ENCODE results near the gene NMU.
"Not testable (repeated sequence)": the region's sequence is repeated elsewhere in the genome, so short reads cannot be mapped to it uniquely, and the experiment has no call there.

NMU gene

GRCh38 chr4:55624063-55624462 is 12.0 kb downstream of the NMU start:
- not testable (repeated sequence) for DNase-seq (ENCODE audit: low read depth)

DNA sequence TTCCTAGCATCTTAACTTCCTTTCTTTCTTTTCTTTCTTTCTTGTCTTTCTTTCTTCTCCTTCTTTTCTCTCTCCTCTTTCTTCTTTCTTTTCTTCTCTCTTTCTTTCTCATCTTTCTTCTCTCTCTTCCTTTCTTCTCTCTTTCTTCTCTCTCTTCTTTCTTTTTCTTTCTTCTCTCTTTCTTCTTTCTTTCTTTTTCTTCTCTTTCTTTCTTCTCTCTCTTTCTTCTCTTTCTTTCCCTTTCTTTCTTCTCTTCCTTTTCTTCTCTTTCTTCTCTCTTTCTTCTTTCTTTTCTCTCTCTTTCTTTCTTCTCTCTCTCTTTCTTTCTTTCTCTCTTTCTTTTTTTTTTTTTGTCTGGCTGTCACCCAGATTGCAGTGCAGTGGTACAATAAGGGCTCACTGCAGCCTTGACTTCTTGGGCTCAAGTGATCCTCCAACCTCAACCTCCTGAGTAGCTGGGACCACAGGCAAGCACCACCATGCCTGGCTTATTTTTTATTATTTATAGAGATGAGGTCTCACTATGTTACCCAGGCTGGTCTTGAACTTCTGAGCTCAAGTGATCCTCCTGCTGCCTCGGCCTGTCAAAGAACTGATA is 17.5 kb downstream of the NMU start:
- DNase-seq (ENCODE audit: low read depth) = no peak

DNA sequence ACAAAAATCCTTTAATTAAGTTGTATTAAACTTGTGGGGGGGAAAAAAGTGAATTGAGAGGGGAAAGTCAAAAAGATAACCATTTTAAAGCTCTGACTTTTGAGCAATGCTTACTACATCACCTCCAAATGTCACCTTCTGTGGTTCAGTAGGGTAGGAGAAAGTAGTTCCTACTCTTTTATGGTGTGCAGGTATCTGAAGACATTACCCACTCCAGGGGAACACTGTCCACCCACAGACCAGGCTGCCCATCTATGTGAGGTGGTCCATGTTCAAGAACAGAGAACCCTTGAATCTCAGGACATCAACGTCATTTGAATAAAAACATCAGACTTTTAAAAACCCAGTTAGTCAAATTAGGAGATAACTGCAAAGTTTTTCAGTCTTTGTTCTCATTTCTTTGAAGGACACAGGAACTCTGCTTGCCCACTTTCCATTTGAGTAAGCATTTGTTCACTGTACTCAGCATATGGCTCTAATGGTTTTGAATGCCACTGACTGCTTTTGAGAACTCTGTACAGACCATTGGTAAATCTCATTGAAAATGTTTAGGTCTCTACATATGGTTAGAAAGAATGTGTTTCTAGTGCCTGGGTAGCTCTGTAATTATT is 18.4 kb downstream of the NMU start:
- no peak for DNase-seq (ENCODE audit: low read depth)

DNA sequence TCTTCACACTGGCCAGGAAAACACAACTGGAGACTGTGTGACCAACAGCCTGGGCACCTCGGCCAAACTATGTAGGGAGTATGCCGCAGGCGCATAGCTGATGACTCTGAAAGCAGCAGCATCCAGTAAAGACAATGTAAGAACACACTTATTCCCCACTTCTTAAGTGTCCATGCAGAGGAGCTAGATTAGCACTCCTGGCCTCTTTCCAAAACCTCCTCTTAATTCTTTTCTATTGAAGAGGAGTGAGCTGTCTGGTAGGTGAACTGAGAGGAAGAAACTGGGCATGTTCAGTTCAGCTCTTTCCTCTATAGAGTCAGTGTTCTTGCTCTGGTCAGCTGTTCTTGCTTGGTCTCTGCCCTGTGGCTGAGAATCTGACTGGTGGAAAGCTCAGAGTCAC is 21.1 kb downstream of the NMU start:
- no peak for DNase-seq (ENCODE audit: low read depth)

DNA sequence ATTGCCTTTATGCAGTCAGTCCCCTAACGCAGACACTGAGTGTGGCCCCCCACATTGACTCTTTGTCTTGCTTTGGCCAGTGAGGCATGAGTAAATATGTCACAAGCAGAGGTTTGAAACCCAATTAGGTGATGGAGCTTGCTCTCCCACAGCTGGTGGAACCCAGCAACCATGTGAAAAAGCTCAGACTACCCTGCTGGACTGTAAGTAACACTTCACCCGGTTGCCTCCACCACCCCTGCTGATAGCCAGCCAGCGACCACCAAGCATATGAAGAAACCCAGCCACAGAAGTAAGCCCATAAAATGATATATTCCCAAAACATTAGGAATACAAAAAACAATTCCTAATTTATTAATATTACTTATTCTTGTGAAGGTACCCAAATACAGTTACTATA is 22.5 kb downstream of the NMU start:
- DNase-seq (ENCODE audit: low read depth) = no peak

DNA sequence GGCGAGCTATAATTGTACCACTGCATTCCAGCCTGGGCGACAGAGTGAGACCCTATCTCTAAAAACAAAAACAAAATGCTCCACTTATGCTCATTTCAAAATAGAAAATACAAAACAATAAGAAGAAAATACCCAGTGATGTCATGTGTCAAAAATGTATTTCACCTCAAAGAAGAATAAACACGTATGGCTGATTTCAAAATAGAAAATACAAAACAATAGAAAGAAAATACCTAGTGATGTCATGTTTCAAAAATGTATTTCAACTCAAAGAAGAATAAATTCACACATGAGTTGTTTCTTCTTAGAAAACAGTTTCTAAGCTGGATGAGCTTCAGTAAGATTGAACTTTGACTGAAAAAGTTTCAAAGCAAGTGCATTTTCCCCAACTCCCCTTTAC is 23.8 kb downstream of the NMU start:
- DNase-seq (ENCODE audit: low read depth) = no peak

GRCh38 chr4:55611358-55612059 is 24.6 kb downstream of the NMU start:
- DNase-seq (ENCODE audit: low read depth) = peak; percentile 7

GRCh38 chr4:55610381-55610780 is 25.7 kb downstream of the NMU start:
- DNase-seq (ENCODE audit: low read depth) = no peak

DNA sequence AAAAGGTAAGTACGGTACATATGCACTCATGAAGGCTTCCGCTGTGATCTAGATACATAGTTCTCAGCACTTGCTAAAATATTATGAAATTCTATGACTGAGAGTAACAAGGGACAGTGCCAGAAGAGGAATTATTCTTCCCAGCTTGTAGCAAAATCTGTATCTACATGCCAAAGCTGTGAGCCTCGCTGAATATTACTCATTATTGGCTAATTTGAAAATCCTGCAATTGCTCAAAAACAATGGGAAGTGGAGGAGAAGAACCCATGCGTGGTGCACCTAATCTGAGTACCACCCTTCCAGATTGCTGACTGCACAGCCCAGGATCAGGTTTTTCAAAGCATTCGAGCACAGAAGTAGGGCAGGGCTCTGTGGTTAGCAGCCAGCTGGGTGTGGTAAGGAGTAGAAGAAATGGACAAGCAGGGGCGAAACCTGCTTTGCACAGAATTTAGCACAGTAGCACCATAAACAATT is 26.7 kb downstream of the NMU start:
- DNase-seq (ENCODE audit: low read depth) = peak; percentile 13

DNA sequence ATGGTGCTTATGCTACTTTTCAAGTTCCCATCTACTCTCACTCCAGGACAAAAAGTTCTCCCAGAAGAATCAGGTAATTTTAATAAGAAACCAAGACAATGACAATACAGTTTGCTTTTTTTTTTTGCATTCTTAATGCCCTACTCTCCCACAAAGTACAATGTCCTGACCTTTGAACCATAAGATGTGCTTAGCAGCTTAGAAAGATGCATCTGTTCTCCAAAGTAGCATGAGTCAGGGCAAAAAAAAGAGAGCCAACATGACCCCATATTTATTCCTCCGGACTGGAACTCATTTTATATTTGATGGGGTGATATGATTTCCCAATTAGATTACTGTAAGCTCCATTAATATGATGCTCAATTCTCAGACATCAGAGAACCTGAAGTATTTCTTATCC is 27.5 kb downstream of the NMU start:
- DNase-seq (ENCODE audit: low read depth) = no peak

GRCh38 chr4:55604996-55605395 is 31.1 kb downstream of the NMU start:
- no peak for DNase-seq (ENCODE audit: low read depth)

- DNase-seq (ENCODE audit: low read depth) = no peak
Measured at GRCh38 chr4:55600640-55601039, 35.5 kb downstream of the NMU start.

- DNase-seq (ENCODE audit: low read depth) = no peak
Measured at GRCh38 chr4:55598641-55599040, 37.5 kb downstream of the NMU start.

- no peak for DNase-seq (ENCODE audit: low read depth)
Measured at GRCh38 chr4:55592014-55592413, 44.1 kb downstream of the NMU start, which contains the start of gene PDCL2. Gene PDCL2, minus strand, starts transcription at chr4:55592245. Its CDS starts 136 bp downstream, at chr4:55592109.

- DNase-seq (ENCODE audit: low read depth) = no peak
Measured at GRCh38 chr4:55588160-55588559, 47.9 kb downstream of the NMU start.

DNA sequence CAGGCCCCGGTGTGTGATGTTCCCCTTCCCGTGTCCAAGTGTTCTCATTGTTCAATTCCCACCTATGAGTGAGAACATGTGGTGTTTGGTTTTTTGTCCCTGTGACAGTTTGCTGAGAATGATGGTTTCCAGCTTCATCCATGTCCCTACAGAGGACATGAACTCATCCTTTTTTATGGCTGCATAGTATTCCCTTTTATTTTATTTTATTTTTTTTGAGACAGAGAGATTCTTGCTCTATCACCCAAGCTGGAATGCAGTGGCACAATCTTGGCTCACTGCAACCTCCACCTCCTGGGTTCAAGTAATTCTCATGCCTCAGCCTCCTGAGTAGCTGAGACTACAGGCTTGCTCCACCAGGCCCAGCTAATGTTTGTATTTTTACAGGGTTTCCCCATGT is 53.3 kb downstream of the NMU start:
- not testable (repeated sequence) for DNase-seq (ENCODE audit: low read depth)

DNA sequence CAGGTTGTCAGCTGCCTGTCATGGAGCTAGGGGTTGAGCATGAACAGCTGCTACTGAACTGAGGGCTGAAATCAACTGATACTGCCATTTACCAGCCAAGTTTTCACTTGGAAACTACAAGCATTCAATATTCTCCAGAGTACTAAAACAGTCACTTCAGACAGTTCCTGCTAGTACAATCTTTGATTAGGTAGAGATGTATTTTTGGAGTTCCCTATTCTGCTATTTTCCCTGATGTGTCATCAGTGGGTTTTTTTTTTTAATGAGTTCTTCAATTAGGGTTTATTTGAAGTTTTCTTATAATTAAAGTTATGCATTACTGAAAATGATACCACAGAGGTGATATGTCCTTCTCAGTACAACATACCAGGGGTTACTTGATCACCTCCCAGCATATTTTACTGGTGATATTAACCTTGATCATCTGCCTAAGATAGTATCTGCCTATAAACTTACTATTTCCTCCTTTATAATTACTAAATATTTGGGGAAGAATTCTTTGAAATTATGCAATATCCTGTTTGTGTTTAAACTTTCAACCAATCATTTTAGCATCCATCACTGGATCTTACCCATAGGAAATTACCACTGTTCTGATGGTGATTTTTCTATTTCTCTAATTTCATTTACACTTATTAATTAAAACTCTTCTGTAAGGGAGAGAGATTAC is 57.6 kb downstream of the NMU start:
- no peak for DNase-seq (ENCODE audit: low read depth)

- no peak for DNase-seq (ENCODE audit: low read depth)
Measured at GRCh38 chr4:55575513-55575912, 60.6 kb downstream of the NMU start.

DNA sequence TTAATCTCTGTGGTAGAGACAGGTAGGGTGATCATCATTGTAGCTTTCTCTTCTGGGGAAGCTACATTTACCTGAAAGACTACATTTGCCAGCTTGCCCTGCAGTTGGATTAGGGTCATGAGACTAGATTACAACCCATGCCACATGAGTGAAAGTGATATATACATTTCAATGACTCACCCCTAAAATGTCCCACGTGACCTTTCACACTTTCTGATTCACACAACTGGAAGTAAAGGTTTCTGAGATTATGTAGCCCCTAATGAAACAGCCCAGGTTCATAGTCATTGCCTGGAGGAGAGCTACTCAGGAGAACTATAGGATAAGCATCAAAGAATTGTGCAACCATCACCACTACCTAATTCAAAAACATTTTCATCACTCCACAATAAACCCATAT is 61.8 kb downstream of the NMU start:
- peak; percentile 28 for DNase-seq (ENCODE audit: low read depth)

GRCh38 chr4:55571806-55572205 is 64.3 kb downstream of the NMU start:
- DNase-seq (ENCODE audit: low read depth) = no peak

GRCh38 chr4:55568905-55569504 is 67.1 kb downstream of the NMU start:
- no peak for DNase-seq (ENCODE audit: low read depth)

- no peak for DNase-seq (ENCODE audit: low read depth)
Measured at GRCh38 chr4:55561889-55562288, 74.2 kb downstream of the NMU start.
